Ascending aorta (tissue), 2 donors: ENCODE results near the gene BCLAF3. TPM values are rescaled to one million over a fixed set of nuclear protein-coding genes. Genes with fewer than 3 reads are reported as not detected.

Source experiments
- DNase-seq, 2 donors: peaks; one replicate each; pipeline ENCODE4 v3.0.0-alpha.2; 2019; ENCODE audit warnings: low spot score in 2 of 2
- H3K27ac ChIP-seq, 2 donors: fragments of 200-600 bp; sonication (generic); one replicate each; pipeline ENCODE4 v1.5.1; 2016 to 2017; ENCODE audit warnings: mild to moderate bottlenecking in 1 of 2
- H3K27me3 ChIP-seq: fragments of 200-600 bp; sonication (generic); one replicate; pipeline ENCODE4 v1.5.1; 2017
- H3K36me3 ChIP-seq, 2 donors: fragments of 200-600 bp; sonication (generic); one replicate each; pipeline ENCODE4 v1.5.1; 2016
- H3K4me1 ChIP-seq, 2 donors: fragments of 200-600 bp; sonication (generic); one replicate each; pipeline ENCODE4 v1.5.1; 2016 to 2017; ENCODE audit warnings: mild to moderate bottlenecking in 1 of 2
- H3K4me3 ChIP-seq, 2 donors: fragments of 200-600 bp; sonication (generic); one replicate each; pipeline ENCODE4 v1.5.1; 2016 to 2017; ENCODE audit warnings: mild to moderate bottlenecking in 1 of 2
- H3K9me3 ChIP-seq, 2 donors: fragments of 200-600 bp; sonication (generic); one replicate each; pipeline ENCODE4 v1.5.1; 2016
- CTCF ChIP-seq, 3 experiments: fragments of 200-600 bp in 2 of 3; fragments of 450-650 bp in 1 of 3; sonication (generic) in 2 of 3; IDR thresholded peaks; one replicate each; pipeline ENCODE4 v1.5.1; 2016 to 2019; ENCODE audit warnings: antibody characterized with exemption in 3 of 3, mild to moderate bottlenecking in 1 of 3, moderate library complexity in 1 of 3
- intact Hi-C: fragments of 100-400 bp; cut with DNase I; formaldehyde crosslinking; loops from one replicate; pipeline ENCODE4 v1.15.1; 2023
- total RNA-seq: library from RNA; depleted of rRNA; stranded (reverse); fragments of >200 nt; gene quantifications from one replicate; pipeline ENCODE4 v1.1.0, GENCODE V29; 2016

Gene BCLAF3
- 5.0 TPM for total RNA-seq

GRCh38 chrX:19990556-19991349, at the start of gene BCLAF3:
BCLAF3 (minus strand) TSS chrX:19991061; CDS start chrX:19970264, 20,797 bp downstream.
- intact Hi-C loops: loop anchor here (2.0 to 10.0 kb wide), 3 partner anchors 84 to 154 kb away; partner anchors contain the start of genes EIF1AX and SH3KBP1
- H3K4me1 ChIP-seq: no peaks in the 10 kb centered on the region

GRCh38 chrX:20038966-20039365, 48.1 kb upstream of the BCLAF3 start:
- no peak overlapping the region for H3K4me3 ChIP-seq
- no peaks in the 10 kb centered on the region for H3K9me3 ChIP-seq
- no peak for DNase-seq
- intact Hi-C loops: no loop called here
- H3K27ac ChIP-seq: no peak overlapping the region
- H3K27me3 ChIP-seq: no peaks in the 10 kb centered on the region
- H3K36me3 ChIP-seq: no peaks in the 10 kb centered on the region
- no peak for TF ChIP-seq CTCF (IDR thresholded peaks at IDR 0.05)
- H3K4me1 ChIP-seq: no peaks in the 10 kb centered on the region

More at GRCh38 chrX:19990556-19991349, at the start of gene BCLAF3:
- peak; percentile 84 to 86 (median 84) for TF ChIP-seq CTCF (IDR thresholded peaks at IDR 0.05)
- Histone ChIP-seq H3K9me3 (no peaks in the 10 kb centered on the region), H3K36me3 (no peaks in the 10 kb centered on the region), H3K27me3 (no peaks in the 10 kb centered on the region), H3K4me3 (peak within 1 kb of the TSS; percentile 61 to 69), H3K27ac (peak within 1 kb of the TSS; percentile 46 to 68)
- DNase-seq: peak; percentile 53 to 92

GRCh38 chrX:20037186-20037585, 46.3 kb upstream of the BCLAF3 start:
- Histone ChIP-seq H3K36me3 (no peaks in the 10 kb centered on the region), H3K27me3 (no peaks in the 10 kb centered on the region), H3K4me1 (no peaks in the 10 kb centered on the region), H3K27ac (no peak overlapping the region), H3K4me3 (no peak overlapping the region), H3K9me3 (no peaks in the 10 kb centered on the region)
- TF ChIP-seq CTCF (IDR thresholded peaks at IDR 0.05): no peak
- intact Hi-C loops: no loop called here
- no peak for DNase-seq

GRCh38 chrX:20032201-20032600, 41.3 kb upstream of the BCLAF3 start:
- no peak for TF ChIP-seq CTCF (IDR thresholded peaks at IDR 0.05)
- Histone ChIP-seq H3K36me3 (no peaks in the 10 kb centered on the region), H3K9me3 (no peaks in the 10 kb centered on the region), H3K27me3 (no peaks in the 10 kb centered on the region), H3K4me3 (no peak overlapping the region), H3K27ac (no peak overlapping the region), H3K4me1 (no peaks in the 10 kb centered on the region)
- no peak for DNase-seq
- intact Hi-C loops: no loop called here

GRCh38 chrX:20029728-20030127, 38.9 kb upstream of the BCLAF3 start:
- TF ChIP-seq CTCF (IDR thresholded peaks at IDR 0.05): no peak
- no peak overlapping the region for H3K4me3 ChIP-seq
- H3K27ac ChIP-seq: no peak overlapping the region
- no peaks in the 10 kb centered on the region for H3K4me1 ChIP-seq
- intact Hi-C loops: no loop called here
- no peaks in the 10 kb centered on the region for H3K9me3 ChIP-seq
- H3K36me3 ChIP-seq: no peaks in the 10 kb centered on the region
- no peak for DNase-seq
- H3K27me3 ChIP-seq: no peaks in the 10 kb centered on the region
